GM21515 (cell line): Measurements from ENCODE around the gene PHF21A.
A peak's percentile ranks its signal among the peaks of the same experiment; 100 is the strongest.

Experiments used
- ATAC-seq: cut with Tn5 transposase; IDR thresholded peaks from one replicate; pipeline ENCODE4 v1.9.1; 2021; ENCODE audit not compliant: unreplicated experiment

PHF21A gene

GRCh38 chr11:46121301-46121723, at the start of gene PHF21A:
Gene PHF21A (minus strand): TSS chr11:46121454. CDS start chr11:46084219, 37,235 bp downstream.
- peak; percentile 55 for ATAC-seq

GRCh38 chr11:46170797-46171196, 49.5 kb upstream of the PHF21A start:
- no peak for ATAC-seq

GRCh38 chr11:46162700-46163099, 41.4 kb upstream of the PHF21A start:
- ATAC-seq, result no peak

DNA sequence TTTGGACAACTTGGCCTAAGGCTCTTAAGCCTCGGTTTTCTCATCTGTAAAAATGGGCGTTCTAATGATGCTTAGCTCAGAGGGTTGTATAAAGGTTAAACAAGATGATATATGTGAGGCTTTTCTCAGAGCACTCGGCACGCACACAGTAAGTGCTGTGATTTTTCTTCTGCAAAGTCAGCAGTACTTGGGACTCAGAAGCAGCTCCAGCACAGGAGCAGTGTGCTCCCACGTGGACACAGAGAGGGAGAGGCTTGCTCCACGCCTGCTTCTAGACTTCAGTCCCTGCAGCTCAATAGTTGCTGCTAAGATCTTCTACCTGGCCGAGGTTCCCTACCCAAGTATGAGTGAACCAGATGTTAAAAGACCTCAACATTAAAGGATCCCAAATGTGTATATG, 39.9 kb upstream of the PHF21A start:
- ATAC-seq, result no peak

DNA sequence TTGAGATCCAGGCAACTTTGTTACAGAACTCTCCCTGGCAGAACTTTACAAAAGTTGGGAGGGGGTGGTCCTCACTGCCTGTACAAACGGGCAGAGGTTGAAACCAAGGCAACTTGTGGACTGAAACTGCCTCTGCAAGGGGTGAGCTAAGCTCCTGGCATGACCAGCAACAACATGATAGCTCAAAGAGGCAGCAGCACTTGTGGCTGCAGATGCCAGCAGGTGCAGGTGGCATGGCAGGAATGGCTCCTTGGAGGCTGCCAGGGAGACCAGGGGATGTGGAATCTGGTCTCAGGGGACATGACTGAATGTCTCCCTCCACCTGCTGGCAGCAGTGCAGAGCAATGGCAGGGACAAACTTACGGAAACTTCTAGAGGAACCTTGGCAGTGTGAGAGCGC, 38.8 kb upstream of the PHF21A start:
- ATAC-seq, result no peak

DNA sequence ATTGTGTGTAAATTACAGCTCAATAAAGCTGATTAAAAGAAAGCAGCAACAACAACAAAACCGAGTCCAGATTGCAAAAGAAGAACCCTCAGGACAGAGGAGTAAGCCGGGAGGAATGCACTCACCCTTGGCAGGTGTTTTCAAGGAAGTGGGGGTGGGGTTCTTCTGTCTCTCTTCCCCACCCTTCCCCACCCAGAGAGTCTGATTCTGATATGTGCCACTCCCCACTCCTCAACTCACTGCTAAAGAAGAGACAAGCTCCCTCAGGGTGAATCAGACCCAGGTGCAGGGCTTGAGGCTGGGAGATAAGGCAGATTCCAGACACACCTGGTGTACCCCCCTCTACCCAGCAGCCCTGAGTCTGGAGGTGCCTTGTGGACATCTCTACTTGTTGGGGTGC, 38.4 kb upstream of the PHF21A start:
- no peak for ATAC-seq

GRCh38 chr11:46149826-46150225, 28.6 kb upstream of the PHF21A start:
- ATAC-seq, result no peak

DNA sequence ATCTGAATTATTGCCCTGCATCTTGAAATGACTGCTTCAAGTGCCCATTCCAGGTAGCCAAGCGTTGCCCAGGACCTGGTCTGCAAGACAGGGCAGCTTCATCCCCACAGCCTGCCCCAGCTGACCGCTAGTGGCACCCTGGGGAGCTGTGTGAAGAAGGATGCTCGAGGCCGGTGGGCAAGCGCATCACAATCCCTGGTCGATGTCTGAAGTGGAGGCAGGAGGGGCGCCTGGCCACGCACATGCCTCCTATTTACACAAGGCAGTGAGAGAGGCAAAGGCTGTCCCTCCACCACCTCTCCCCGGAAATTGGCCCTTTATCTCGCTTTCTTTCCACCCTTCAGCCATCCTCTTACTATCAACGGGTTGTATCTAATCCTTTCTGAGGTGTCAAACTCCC, 28.1 kb upstream of the PHF21A start:
- ATAC-seq, result no peak

- ATAC-seq, result no peak
These were observed 23.5 kb upstream of the PHF21A start for GRCh38 chr11:46144741-46145140.

DNA sequence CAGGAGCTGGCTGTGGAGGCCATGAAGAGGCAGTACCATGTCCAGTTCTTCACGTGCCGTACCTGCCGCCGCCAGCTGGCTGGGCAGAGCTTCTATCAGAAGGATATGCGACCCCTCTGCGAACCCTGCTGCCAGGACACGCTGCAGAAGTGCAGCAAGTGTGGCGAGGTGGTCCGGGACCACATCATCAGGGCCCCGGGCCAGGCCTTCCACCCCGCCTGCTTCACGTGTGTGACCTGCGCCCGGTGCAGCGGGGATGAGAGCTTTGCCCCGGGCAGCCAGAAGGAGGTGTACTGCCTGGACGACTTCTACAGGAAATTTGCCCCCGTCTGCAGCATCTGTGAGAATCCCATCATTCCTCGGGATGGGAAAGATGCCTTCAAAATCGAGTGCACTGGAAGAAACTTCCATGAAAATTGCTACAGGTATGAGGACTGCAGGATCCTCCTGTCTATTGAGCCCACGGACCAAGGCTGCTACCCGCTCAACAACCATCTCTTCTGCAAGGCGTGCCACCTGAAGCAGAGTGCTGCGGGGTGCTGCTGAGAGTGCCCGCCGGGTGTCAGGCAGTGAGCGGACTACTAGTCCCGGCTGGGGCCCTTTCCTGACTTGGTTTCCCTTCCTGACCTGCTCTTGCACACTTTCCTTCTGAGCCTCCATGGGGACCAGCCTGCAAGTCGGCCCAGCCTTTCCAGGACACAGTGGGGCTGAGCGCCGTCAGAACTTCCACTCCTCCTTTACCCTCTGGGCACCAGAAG, 22.0 kb upstream of the PHF21A start:
- ATAC-seq, result no peak

DNA sequence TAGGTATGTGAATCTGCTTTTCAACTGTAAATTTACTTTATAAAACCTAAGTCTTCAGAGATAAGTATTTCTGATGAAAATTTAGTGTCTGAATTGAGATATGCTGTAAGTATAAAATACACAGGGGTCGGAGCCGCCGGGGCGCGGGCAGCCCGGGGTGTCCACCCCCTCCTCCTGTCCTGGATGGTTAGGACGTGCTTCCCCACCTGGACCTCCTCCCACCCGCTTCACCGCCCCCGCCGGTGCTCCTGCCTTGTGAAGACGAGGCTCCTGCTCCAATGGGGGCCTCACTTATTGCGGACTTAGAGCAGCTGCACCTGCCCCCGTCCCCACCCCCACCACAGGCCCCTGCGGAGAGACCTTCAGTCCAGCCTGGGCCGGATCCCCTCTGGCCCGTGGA, 21.3 kb upstream of the PHF21A start:
- no peak for ATAC-seq

- no peak for ATAC-seq
These were observed 20.3 kb upstream of the PHF21A start for GRCh38 chr11:46141597-46141996.

DNA sequence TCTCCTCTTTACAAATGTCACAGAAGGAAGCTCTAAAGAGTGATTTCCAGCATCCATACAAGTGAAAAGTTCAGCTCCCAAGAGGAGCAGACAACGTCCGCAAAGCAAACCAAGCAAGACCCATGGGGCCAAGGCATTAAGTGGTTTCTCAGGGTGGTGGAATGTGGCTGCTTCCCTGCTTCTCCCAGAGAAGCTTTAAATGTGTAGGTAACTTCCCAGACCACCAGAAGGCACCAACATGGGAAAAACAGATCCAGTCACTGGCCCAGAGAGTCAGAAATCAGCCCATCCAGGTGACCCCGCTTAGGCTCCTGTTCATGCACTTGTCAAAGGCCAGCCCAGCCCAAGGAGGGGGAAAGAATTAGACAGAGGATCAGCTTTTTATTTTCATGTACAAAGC, 13.3 kb upstream of the PHF21A start:
- ATAC-seq, result no peak

GRCh38 chr11:46134061-46134460, 12.8 kb upstream of the PHF21A start:
- no peak for ATAC-seq

- no peak for ATAC-seq
These were observed 11.9 kb upstream of the PHF21A start for GRCh38 chr11:46133119-46133518.

- ATAC-seq, result no peak
These were observed 9.2 kb upstream of the PHF21A start for GRCh38 chr11:46130286-46130940.

GRCh38 chr11:46129133-46129532, 7.9 kb upstream of the PHF21A start:
- no peak for ATAC-seq

GRCh38 chr11:46127150-46127638, 5.9 kb upstream of the PHF21A start:
- ATAC-seq, result no peak

DNA sequence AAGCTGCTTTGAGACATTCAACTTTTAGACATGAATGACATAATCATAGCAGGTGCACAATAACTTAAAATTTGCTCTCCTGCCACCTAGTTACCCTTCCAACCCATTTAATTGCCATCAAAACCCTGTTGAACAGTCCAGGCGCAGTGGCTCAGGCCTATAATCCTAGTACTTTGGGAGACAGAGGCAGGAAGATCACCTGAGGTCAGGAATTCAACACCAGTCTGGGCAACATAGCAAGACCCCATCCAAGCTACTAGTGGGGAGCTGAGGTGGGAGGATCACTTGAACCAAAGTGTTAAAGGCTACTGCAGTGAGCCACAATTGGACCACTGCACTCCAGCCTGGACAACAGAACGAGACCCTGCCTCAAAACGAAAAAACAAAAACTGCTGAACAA, 4.0 kb upstream of the PHF21A start:
- no peak for ATAC-seq

DNA sequence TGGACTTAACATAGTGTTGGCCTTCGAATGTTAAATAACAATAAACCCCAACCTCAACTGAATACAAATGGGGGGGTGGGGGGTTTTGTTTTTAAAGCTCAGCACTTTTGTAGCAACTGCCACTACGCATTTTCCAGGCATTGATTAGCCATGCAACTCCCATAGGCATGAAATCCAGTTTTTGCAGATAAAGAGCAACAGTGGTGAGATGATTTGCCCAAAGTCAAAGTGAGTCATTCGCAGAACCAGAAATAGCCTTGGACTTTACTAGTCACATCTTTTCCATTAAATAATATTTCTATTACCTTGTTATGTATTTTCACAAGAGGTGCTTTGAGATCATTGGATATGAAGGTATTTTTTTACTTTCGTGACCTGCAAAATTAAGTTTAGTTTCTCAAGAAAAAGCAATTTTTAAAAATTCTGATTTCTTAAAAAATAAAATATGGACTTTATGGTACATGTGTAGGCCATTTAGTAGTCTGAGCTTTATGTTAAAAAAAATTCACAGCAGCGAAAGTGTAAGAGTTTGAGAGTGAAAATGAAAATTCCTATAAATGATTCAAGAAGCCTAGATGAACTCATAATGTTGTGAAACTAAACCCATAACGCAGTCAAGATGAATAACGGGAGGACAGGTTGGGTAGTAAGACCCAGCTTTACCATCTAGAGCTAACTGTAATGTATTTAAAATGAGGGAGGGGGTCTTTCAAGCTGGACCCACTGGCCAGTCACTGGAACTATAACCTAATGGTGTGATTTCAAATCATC, 1.9 kb upstream of the PHF21A start:
- ATAC-seq, result no peak

DNA sequence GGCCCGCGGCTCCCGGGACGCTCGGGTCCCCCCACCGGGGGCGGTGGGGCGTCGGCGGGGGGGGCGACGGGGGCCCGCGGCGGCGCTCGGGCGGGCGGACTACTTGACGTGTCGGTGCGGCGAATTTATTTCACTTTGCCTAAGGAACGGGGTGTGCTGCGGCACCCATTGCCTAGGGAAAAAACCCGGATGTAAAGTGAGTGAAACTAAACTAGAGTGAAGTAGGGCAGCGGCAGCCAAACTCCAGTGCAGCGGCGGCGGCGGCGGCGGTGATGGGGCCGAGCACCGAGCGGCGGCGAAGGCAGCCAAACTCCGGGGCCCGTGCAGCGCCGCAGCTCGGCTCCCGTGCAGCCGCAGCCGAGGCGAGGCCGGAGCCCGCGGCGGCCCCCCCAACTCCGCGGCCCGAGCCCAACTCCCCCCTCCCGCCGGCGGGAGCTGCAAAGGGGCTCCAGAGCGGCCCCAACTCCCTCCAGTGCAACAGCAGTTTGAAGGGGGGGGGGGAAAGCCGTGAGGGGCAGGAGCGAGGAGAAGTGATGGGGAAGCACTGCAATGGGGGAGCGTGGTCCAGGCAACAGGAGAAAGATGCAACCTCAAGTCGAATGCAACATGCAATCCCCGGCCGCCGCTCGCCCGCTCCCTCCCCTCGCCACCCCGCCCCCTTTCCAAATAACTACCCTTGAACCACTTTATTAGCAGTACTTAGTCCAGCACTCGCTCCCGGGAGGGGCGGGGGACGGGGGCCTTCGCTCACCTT, 647 bp upstream of the PHF21A start:
- peak; percentile 42 for ATAC-seq
